Measurements from ENCODE around the gene VASH2.
"Not testable (repeated sequence)": the region's sequence is repeated elsewhere in the genome, so short reads cannot be mapped to it uniquely, and the experiment has no call there.

Gene VASH2

GRCh38 chr1:212981571-212982328, 31.4 kb downstream of the VASH2 start:
- DNase-seq (ENCODE audit: low spot score) = no peak

- no peak for DNase-seq (ENCODE audit: low spot score)
Observed at GRCh38 chr1:212982430-212983152, 32.2 kb downstream of the VASH2 start.

GRCh38 chr1:212983482-212983881, 33.1 kb downstream of the VASH2 start:
- no peak for DNase-seq (ENCODE audit: low spot score)

GRCh38 chr1:212984522-212985291, 34.4 kb downstream of the VASH2 start:
- DNase-seq (ENCODE audit: low spot score) = no peak

GRCh38 chr1:212986551-212986950, 36.2 kb downstream of the VASH2 start:
- no peak for DNase-seq (ENCODE audit: low spot score)

GRCh38 chr1:212987702-212988322, 37.5 kb downstream of the VASH2 start:
- DNase-seq (ENCODE audit: low spot score) = no peak

- DNase-seq (ENCODE audit: low spot score) = no peak
Observed at GRCh38 chr1:212990276-212990675, 39.9 kb downstream of the VASH2 start.

- not testable (repeated sequence) for DNase-seq (ENCODE audit: low spot score)
Observed at GRCh38 chr1:212993960-212994359, 43.6 kb downstream of the VASH2 start.

- DNase-seq (ENCODE audit: low spot score) = no peak
Observed at GRCh38 chr1:212994926-212995325, 44.6 kb downstream of the VASH2 start.

- no peak for DNase-seq (ENCODE audit: low spot score)
Observed at GRCh38 chr1:213003256-213003655, 52.9 kb downstream of the VASH2 start.

- no peak for DNase-seq (ENCODE audit: low spot score)
Observed at GRCh38 chr1:213008564-213008963, 58.2 kb downstream of the VASH2 start.

- DNase-seq (ENCODE audit: low spot score) = peak; percentile 40
Observed at GRCh38 chr1:213014642-213015041, 64.3 kb downstream of the VASH2 start.

- DNase-seq (ENCODE audit: low spot score) = peak; percentile 96
Observed at GRCh38 chr1:213015099-213016050, 65.0 kb downstream of the VASH2 start, which contains the start of gene ANGEL2. ANGEL2 (minus strand) TSS chr1:213015867; CDS start chr1:213015671, 196 bp downstream.

- DNase-seq (ENCODE audit: low spot score) = no peak
Observed at GRCh38 chr1:213017447-213018273, 67.3 kb downstream of the VASH2 start.

GRCh38 chr1:213019450-213019849, 69.1 kb downstream of the VASH2 start:
- DNase-seq (ENCODE audit: low spot score) = no peak

GRCh38 chr1:213020016-213020415, 69.7 kb downstream of the VASH2 start:
- no peak for DNase-seq (ENCODE audit: low spot score)

- DNase-seq (ENCODE audit: low spot score) = not testable (repeated sequence)
Observed at GRCh38 chr1:213027024-213027423, 76.7 kb downstream of the VASH2 start.

GRCh38 chr1:213032651-213033050, 82.3 kb downstream of the VASH2 start:
- DNase-seq (ENCODE audit: low spot score) = no peak

- DNase-seq (ENCODE audit: low spot score) = no peak
Observed at GRCh38 chr1:213034713-213035112, 84.4 kb downstream of the VASH2 start.

- DNase-seq (ENCODE audit: low spot score) = no peak
Observed at GRCh38 chr1:213035573-213035972, 85.2 kb downstream of the VASH2 start.

Measured in D341Med (cell line).